Mammary epithelial cell (primary cell): ENCODE measurements around the gene ZNF672.

Source experiments
- CTCF ChIP-seq, 2 donors: IDR thresholded peaks in 1 of 2; conservative IDR thresholded peaks in 1 of 2; 2 replicates each; pipeline ENCODE4 v1.5.1; 2011 to 2012; ENCODE audit warnings: inconsistent platforms in 2 of 2, low read length in 2 of 2, mild to moderate bottlenecking in 2 of 2, control low read depth in 1 of 2, low read depth in 1 of 2; ENCODE audit not compliant: insufficient read depth in 1 of 2; ENCODE audit errors: extremely low read depth in 1 of 2
- EZH2 ChIP-seq: IDR thresholded peaks from 2 replicates; pipeline ENCODE4 v1.6.1; 2012; ENCODE audit warnings: low read length, inconsistent platforms, borderline replicate concordance

DNA sequence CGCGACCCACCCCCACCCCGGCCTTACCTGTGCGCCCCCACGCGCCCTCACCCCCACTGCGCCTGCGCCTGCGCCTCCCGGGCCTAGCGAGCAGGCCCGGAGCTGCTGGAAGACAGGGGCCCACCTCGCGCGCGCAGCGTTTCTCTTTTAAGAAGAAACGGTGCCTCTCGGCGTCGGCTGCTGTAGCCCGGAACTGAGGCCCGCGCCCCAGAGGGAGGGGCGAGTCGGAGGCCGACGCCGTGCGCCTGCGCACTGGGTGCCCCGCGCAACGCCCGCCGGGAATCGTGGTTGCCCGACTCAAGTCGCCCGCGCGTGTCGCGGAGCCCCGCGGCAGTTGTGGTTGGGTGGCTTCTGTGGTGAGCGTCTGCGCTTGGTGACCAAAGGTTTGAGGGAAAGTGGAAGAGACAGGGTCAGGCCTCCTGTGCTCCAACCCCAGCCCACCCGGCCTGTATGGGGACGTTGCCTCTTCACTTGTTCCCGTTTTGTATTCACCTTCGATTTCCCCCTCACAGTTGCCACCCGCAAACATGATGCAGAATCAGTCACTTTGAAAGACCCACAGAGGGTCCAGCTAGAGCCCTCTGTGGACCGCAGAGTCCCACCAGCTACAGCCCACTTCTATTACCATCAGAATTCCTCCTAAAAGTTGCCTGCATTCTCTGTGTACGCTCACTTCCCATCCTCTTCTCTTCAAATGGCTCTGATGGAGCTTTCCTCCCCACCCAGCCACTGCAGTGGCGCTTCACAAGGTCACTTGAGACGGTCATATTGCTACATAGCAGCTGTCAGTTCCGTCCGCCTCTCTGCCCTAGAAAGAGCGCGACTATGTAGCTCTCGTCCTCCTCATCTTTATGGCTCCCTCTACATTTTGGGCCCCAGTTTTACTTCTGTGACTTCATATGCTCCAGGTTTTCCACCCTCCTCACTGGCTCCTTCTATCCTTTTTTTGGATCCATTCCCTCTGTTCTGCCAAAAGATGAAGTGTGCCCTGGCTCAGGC is 21.2 kb downstream of the ZNF672 start, which contains the start of gene ZNF692:
- no peak for TF ChIP-seq CTCF (conservative IDR thresholded peaks at IDR 0.05 in 1 of 2, IDR thresholded peaks at IDR 0.05 in 1 of 2; ENCODE audit: extremely low read depth in 1 of 2, insufficient read depth in 1 of 2, low read depth in 1 of 2, low read length in 2 of 2)
- TF ChIP-seq EZH2, result no peak
